Measurements from ENCODE around the gene CCNI2. TPM values are rescaled to one million over a fixed set of nuclear protein-coding genes. Genes with fewer than 3 reads are reported as not detected.

Gene CCNI2
- total RNA-seq, 3 donors from 2014 or later: 7.1 to 12.3 (median 12.0) TPM

GRCh38 chr5:132767150-132767549, 19.9 kb downstream of the CCNI2 start:
- TF ChIP-seq CTCF (IDR thresholded peaks at IDR 0.05): no peak
- no peak overlapping the region for H3K4me3 ChIP-seq
- DNase-seq (no peak), ATAC-seq (no peak)
- H3K36me3 ChIP-seq (ENCODE audit: low read depth): no peaks in the 10 kb centered on the region
- intact Hi-C loops (cut with DNase I, micrococcal nuclease): no loop called here
- H3K4me1 ChIP-seq (ENCODE audit: low read depth): no peaks in the 10 kb centered on the region
- no peaks in the 10 kb centered on the region for H3K9me3 ChIP-seq

- no peaks in the 10 kb centered on the region for H3K9me3 ChIP-seq
- H3K4me1 ChIP-seq (ENCODE audit: low read depth): no peaks in the 10 kb centered on the region
- DNase-seq: no peak
- H3K4me3 ChIP-seq: no peak overlapping the region
- intact Hi-C loops (cut with DNase I, micrococcal nuclease): no loop called here
- ATAC-seq: no peak
- no peaks in the 10 kb centered on the region for H3K36me3 ChIP-seq (ENCODE audit: low read depth)
- no peak for TF ChIP-seq CTCF (IDR thresholded peaks at IDR 0.05)
Observed at GRCh38 chr5:132768485-132768868, 21.3 kb downstream of the CCNI2 start.

GRCh38 chr5:132770476-132771159, 23.4 kb downstream of the CCNI2 start:
- DNase-seq (no peak), ATAC-seq (no peak)
- Histone ChIP-seq H3K4me3 (no peak overlapping the region), H3K4me1 (ENCODE audit: low read depth) (peaks cover 11% of the 10 kb centered on the region), H3K9me3 (no peaks in the 10 kb centered on the region), H3K36me3 (ENCODE audit: low read depth) (no peaks in the 10 kb centered on the region)
- intact Hi-C loops (cut with DNase I, micrococcal nuclease): no loop called here
- TF ChIP-seq CTCF (IDR thresholded peaks at IDR 0.05): no peak

- H3K4me1 ChIP-seq (ENCODE audit: low read depth): peaks cover 15% of the 10 kb centered on the region
- TF ChIP-seq CTCF (IDR thresholded peaks at IDR 0.05): no peak
- no peaks in the 10 kb centered on the region for H3K9me3 ChIP-seq
- ATAC-seq: no peak
- no peaks in the 10 kb centered on the region for H3K36me3 ChIP-seq (ENCODE audit: low read depth)
- H3K4me3 ChIP-seq: no peak overlapping the region
- no peak for DNase-seq
- intact Hi-C loops (cut with DNase I, micrococcal nuclease): no loop called here
Observed at GRCh38 chr5:132771503-132771998, 24.3 kb downstream of the CCNI2 start.

GRCh38 chr5:132772291-132773070, 25.3 kb downstream of the CCNI2 start:
- ATAC-seq (no peak), DNase-seq (no peak)
- intact Hi-C loops (cut with DNase I, micrococcal nuclease): no loop called here
- H3K4me1 ChIP-seq (ENCODE audit: low read depth): peaks cover 15% of the 10 kb centered on the region
- H3K4me3 ChIP-seq: no peak overlapping the region
- no peaks in the 10 kb centered on the region for H3K36me3 ChIP-seq (ENCODE audit: low read depth)
- no peaks in the 10 kb centered on the region for H3K9me3 ChIP-seq
- TF ChIP-seq CTCF (IDR thresholded peaks at IDR 0.05): no peak

All from mucosa of descending colon (tissue), 3 donors.